ENCODE measurements around the gene ZC3H12A.

GRCh38 chr1:37493336-37494098, 19.1 kb downstream of the ZC3H12A start:
- TF ChIP-seq CTCF (IDR thresholded peaks at IDR 0.05) (no peak), POLR2A (IDR thresholded peaks at IDR 0.05) (no peak)

Measured in Peyer's patch (tissue), 4 donors.